ENCODE results near the gene SEMA4D.

The SEMA4D gene

GRCh38 chr9:89536600-89536999, 38.7 kb upstream of the SEMA4D start:
- intact Hi-C loops (cut with DNase I; ENCODE audit: low total_unique reads): no loop called here
- no peak for TF ChIP-seq CTCF (IDR thresholded peaks at IDR 0.05)
- Histone ChIP-seq H3K36me3 (no peaks in the 10 kb centered on the region), H3K4me3 (no peak overlapping the region), H3K27me3 (peaks cover 0 to 19% of the 10 kb centered on the region in 2 donors), H3K27ac (no peak overlapping the region), H3K9me3 (no peaks in the 10 kb centered on the region), H3K4me1 (no peaks in the 10 kb centered on the region)
- no peak for DNase-seq

GRCh38 chr9:89536145-89536574, 38.2 kb upstream of the SEMA4D start:
- Histone ChIP-seq H3K27me3 (peaks cover 0 to 15% of the 10 kb centered on the region in 2 donors), H3K27ac (no peak overlapping the region), H3K4me1 (no peaks in the 10 kb centered on the region), H3K36me3 (no peaks in the 10 kb centered on the region), H3K4me3 (no peak overlapping the region), H3K9me3 (no peaks in the 10 kb centered on the region)
- TF ChIP-seq CTCF (IDR thresholded peaks at IDR 0.05): no peak
- intact Hi-C loops (cut with DNase I; ENCODE audit: low total_unique reads): no loop called here
- DNase-seq: no peak

- intact Hi-C loops (cut with DNase I; ENCODE audit: low total_unique reads): no loop called here
- no peak overlapping the region for H3K27ac ChIP-seq
Measured at GRCh38 chr9:89535461-89535860, 37.5 kb upstream of the SEMA4D start.

GRCh38 chr9:89534515-89535287, 36.8 kb upstream of the SEMA4D start:
- intact Hi-C loops (cut with DNase I; ENCODE audit: low total_unique reads): no loop called here
- TF ChIP-seq CTCF (IDR thresholded peaks at IDR 0.05): no peak
- Histone ChIP-seq H3K27me3 (peaks cover 0 to 15% of the 10 kb centered on the region in 2 donors), H3K4me3 (no peak overlapping the region), H3K27ac (no peak overlapping the region), H3K36me3 (no peaks in the 10 kb centered on the region), H3K4me1 (no peaks in the 10 kb centered on the region), H3K9me3 (no peaks in the 10 kb centered on the region)
- DNase-seq: no peak

More at GRCh38 chr9:89535461-89535860, 37.5 kb upstream of the SEMA4D start:
- DNase-seq: no peak
- Histone ChIP-seq H3K4me3 (no peak overlapping the region), H3K36me3 (no peaks in the 10 kb centered on the region), H3K4me1 (no peaks in the 10 kb centered on the region), H3K9me3 (no peaks in the 10 kb centered on the region), H3K27me3 (peaks cover 0 to 15% of the 10 kb centered on the region in 2 donors)
- no peak for TF ChIP-seq CTCF (IDR thresholded peaks at IDR 0.05)

GRCh38 chr9:89533411-89534095, 35.6 kb upstream of the SEMA4D start:
- no peak overlapping the region for H3K4me3 ChIP-seq
- intact Hi-C loops (cut with DNase I; ENCODE audit: low total_unique reads): no loop called here
- H3K36me3 ChIP-seq: no peaks in the 10 kb centered on the region
- no peaks in the 10 kb centered on the region for H3K4me1 ChIP-seq
- TF ChIP-seq CTCF (IDR thresholded peaks at IDR 0.05): no peak
- peaks cover 0 to 11% of the 10 kb centered on the region in 2 donors for H3K27me3 ChIP-seq
- H3K9me3 ChIP-seq: no peaks in the 10 kb centered on the region
- H3K27ac ChIP-seq: no peak overlapping the region
- peak in 1 of 2 donors; percentile 16 for DNase-seq

All from tibial artery (tissue), 4 donors.